Measurements from ENCODE around the gene ABI1. TPM values are rescaled to one million over a fixed set of nuclear protein-coding genes. Genes with fewer than 3 reads are reported as not detected.

ABI1 gene
- total and polyA plus RNA-seq, 2 of the 13 experiments (the other 11 are each of a cell fraction or from before 2014, with no cell fraction given) = 20.9 to 22.9 TPM

GRCh38 chr10:26792758-26793495 lies 67.8 kb downstream of the ABI1 start:
- Histone ChIP-seq H3K27ac (ENCODE audit: extremely low read length, insufficient read depth, low read length) (no peak overlapping the region), H3K27me3 (ENCODE audit: control insufficient read depth in 1 of 2, insufficient read depth in 2 of 2, low read length in 2 of 2) (no peaks in the 10 kb centered on the region), H3K9ac (ENCODE audit: insufficient read depth, low read depth, low read length) (no peak overlapping the region), H3K36me3 (replicated peaks in 1 of 2; ENCODE audit: control insufficient read depth in 1 of 2, insufficient read depth in 2 of 2, low read length in 2 of 2) (no peaks in the 10 kb centered on the region), H3K4me2 (ENCODE audit: low read depth, low read length) (no peak overlapping the region), H3K79me2 (ENCODE audit: insufficient read depth, low read length) (peaks cover 31% of the 10 kb centered on the region), H3K4me1 (ENCODE audit: insufficient read depth, low read length) (0 out of 2 replicates have a peak, but pooled peaks cover 7% of the 10 kb centered on the region), H2AFZ (ENCODE audit: low read length) (no peak overlapping the region), H4K20me1 (ENCODE audit: insufficient read depth, low read length) (peaks cover 3% of the 10 kb centered on the region; the same call in 1 of the 2 replicates), H3K4me3 (replicated peaks in 1 of 3; ENCODE audit: insufficient read depth in 1 of 3, low read depth in 2 of 3, low read length in 3 of 3) (no peak overlapping the region), H3K9me3 (ENCODE audit: low read length) (peaks cover 9% of the 10 kb centered on the region; the same call in 1 of the 2 replicates)
- ChIA-PET POLR2A (no interaction called here), CTCF (ENCODE audit: low intra/inter-chr PET ratio, low total read pairs) (no interaction called here)
- intact Hi-C loops (cut with micrococcal nuclease; ENCODE audit: unreplicated experiment) (no loop called here), in situ Hi-C loops (cut with HindIII; ENCODE audit: extremely low pct_ligation_motif_present, low pct_unique_long_range_greater_than_20kb) (no loop called here)
- ATAC-seq = no peak
- 90% methylated on average over 2 of the region's 2 CpGs for WGBS (ENCODE audit: low lambda C conversion rate)
- no peak for FAIRE-seq
- no peak for DNase-seq (ENCODE audit: low spot score)
- BruUV-seq (replicated peaks) = no TSS peak
- TF ChIP-seq MIER3 (CRISPR knock-in tag; IDR thresholded peaks at IDR 0.05; ENCODE audit: borderline replicate concordance) (no peak), TEF (CRISPR knock-in tag; IDR thresholded peaks at IDR 0.05) (no peak), RFXAP (CRISPR knock-in tag; IDR thresholded peaks at IDR 0.05; ENCODE audit: borderline replicate concordance) (no peak), TRAFD1 (CRISPR knock-in tag; IDR thresholded peaks at IDR 0.05; ENCODE audit: borderline replicate concordance) (no peak), ZNF496 (CRISPR knock-in tag; IDR thresholded peaks at IDR 0.05; ENCODE audit: insufficient replicate concordance) (no peak), WIZ (CRISPR knock-in tag; IDR thresholded peaks at IDR 0.05) (no peak), MYPOP (CRISPR knock-in tag; IDR thresholded peaks at IDR 0.05) (no peak), ZNF468 (CRISPR knock-in tag; IDR thresholded peaks at IDR 0.05) (no peak), SYNCRIP (IDR thresholded peaks at IDR 0.05; ENCODE audit: insufficient read depth, low read depth, low read length) (no peak), USF2 (IDR thresholded peaks at IDR 0.05; ENCODE audit: low read depth, low read length) (no peak), USF2 (CRISPR knock-in tag; IDR thresholded peaks at IDR 0.05; ENCODE audit: borderline replicate concordance) (no peak), GLI4 (CRISPR knock-in tag; IDR thresholded peaks at IDR 0.05; ENCODE audit: borderline replicate concordance) (no peak), EHMT2 (IDR thresholded peaks at IDR 0.05; ENCODE audit: borderline replicate concordance, low read depth, low read length) (no peak), SMC3 (IDR thresholded peaks at IDR 0.05; ENCODE audit: low read length) (no peak), RFX5 (IDR thresholded peaks at IDR 0.05; ENCODE audit: low read depth, low read length) (no peak), YY1 (IDR thresholded peaks at IDR 0.05; ENCODE audit: insufficient read depth, insufficient replicate concordance, low read depth, low read length) (no peak), BRD4 (CRISPR knock-in tag; IDR thresholded peaks at IDR 0.05) (no peak)
